ENCODE data around the gene UAP1.

GRCh38 chr1:162548170-162548569, 13.4 kb upstream of the UAP1 start:
- TF ChIP-seq CTCF (IDR thresholded peaks at IDR 0.05; ENCODE audit: borderline replicate concordance, extremely low read depth, low read length, poor library complexity, severe bottlenecking): no peak
- no peak for TF ChIP-seq EZH2 (IDR thresholded peaks at IDR 0.05; ENCODE audit: borderline replicate concordance, low read depth, low read length, severe bottlenecking)

Data from DND-41 (cell line).